ENCODE results near the gene ADARB1. TPM values are rescaled to one million over a fixed set of nuclear protein-coding genes. Genes with fewer than 3 reads are reported as not detected.

The ADARB1 gene
- total RNA-seq, 1 donor from 2014 or later = 14.0 TPM

DNA sequence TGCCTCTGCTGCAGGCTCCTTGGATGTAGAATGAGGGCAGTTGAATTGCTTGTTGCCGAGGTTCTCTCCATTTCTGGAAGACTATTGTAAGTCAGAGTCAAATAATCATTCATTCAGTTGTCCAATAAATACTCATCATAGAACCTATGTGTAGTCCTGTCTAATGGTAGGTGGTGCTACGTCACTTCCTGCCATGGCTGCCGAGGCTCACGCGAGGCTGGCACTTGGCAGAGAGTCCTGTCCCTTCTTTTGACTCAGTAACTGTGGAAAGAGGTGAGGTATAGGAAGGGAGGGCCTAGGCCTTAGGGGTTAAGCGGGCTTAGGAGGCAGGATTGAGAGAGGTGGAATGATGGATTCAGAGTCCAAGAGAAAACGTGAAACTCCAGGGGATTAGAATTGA, 9.7 kb downstream of the ADARB1 start:
- FAIRE-seq = no peak
- no peak overlapping the region for H3K4me3 ChIP-seq (ENCODE audit: low read depth, low read length)

GRCh38 chr21:45084881-45085536, 10.6 kb downstream of the ADARB1 start:
- DNase-seq (ENCODE audit: low read depth) = no peak
- Histone ChIP-seq H3K4me3 (ENCODE audit: low read depth, low read length) (no peak overlapping the region), H3K27me3 (ENCODE audit: control insufficient read depth, insufficient read depth, low read length) (no peaks in the 10 kb centered on the region), H3K36me3 (ENCODE audit: control insufficient read depth, insufficient read depth, low read length) (peaks cover 1% of the 10 kb centered on the region)
- TF ChIP-seq, protein P1, sequence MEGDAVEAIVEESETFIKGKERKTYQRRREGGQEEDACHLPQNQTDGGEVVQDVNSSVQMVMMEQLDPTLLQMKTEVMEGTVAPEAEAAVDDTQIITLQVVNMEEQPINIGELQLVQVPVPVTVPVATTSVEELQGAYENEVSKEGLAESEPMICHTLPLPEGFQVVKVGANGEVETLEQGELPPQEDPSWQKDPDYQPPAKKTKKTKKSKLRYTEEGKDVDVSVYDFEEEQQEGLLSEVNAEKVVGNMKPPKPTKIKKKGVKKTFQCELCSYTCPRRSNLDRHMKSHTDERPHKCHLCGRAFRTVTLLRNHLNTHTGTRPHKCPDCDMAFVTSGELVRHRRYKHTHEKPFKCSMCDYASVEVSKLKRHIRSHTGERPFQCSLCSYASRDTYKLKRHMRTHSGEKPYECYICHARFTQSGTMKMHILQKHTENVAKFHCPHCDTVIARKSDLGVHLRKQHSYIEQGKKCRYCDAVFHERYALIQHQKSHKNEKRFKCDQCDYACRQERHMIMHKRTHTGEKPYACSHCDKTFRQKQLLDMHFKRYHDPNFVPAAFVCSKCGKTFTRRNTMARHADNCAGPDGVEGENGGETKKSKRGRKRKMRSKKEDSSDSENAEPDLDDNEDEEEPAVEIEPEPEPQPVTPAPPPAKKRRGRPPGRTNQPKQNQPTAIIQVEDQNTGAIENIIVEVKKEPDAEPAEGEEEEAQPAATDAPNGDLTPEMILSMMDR (IDR thresholded peaks at IDR 0.05; ENCODE audit: insufficient read depth, low read length, severe bottlenecking) = no peak
- FAIRE-seq = no peak

More for the DNA sequence above, 9.7 kb downstream of the ADARB1 start:
- H3K27me3 ChIP-seq (ENCODE audit: control insufficient read depth, insufficient read depth, low read length) = no peaks in the 10 kb centered on the region
- peaks cover 1% of the 10 kb centered on the region for H3K36me3 ChIP-seq (ENCODE audit: control insufficient read depth, insufficient read depth, low read length)
- no peak for DNase-seq (ENCODE audit: low read depth)
- TF ChIP-seq, protein P1 (IDR thresholded peaks at IDR 0.05; ENCODE audit: insufficient read depth, low read length, severe bottlenecking) = no peak

- DNase-seq (ENCODE audit: low read depth) (no peak), FAIRE-seq (no peak)
- H3K36me3 ChIP-seq (ENCODE audit: control insufficient read depth, insufficient read depth, low read length) = peaks cover 1% of the 10 kb centered on the region
These were observed 11.3 kb downstream of the ADARB1 start for GRCh38 chr21:45085700-45086099.

DNA sequence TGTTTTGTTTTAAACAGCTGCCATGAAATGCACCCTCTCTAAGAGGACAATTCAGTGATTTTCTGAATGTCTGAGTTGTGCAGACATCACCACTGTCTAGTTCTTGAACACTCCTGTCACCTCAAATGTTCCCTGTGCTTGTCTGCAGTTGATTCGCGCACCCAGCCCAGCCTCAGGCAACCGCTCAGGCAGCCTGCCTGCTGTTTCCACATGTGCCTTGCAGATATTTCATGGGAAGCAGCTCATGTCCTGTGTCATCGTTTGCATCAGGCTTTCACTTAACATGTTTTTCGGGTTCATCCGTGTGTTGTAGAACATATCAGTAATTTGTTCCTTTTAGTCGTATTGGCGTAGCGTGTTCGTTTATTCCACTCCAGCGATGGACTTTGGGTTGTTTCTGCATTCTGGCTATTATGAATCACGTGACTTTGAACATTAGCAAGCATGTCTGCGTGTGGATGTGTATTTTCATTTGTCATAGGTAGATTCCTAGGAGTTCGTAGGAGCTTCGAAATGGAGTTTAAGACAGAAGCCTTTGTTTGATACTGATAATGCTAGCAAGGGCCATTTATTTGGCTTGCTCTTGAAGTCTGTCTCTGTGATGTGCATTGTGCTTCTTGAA, 12.1 kb downstream of the ADARB1 start:
- no peak for FAIRE-seq
- H3K4me3 ChIP-seq (ENCODE audit: low read depth, low read length) = no peak overlapping the region
- DNase-seq (ENCODE audit: low read depth) = no peak
- TF ChIP-seq, protein P1 (IDR thresholded peaks at IDR 0.05; ENCODE audit: insufficient read depth, low read length, severe bottlenecking) = no peak
- peaks cover 1% of the 10 kb centered on the region for H3K36me3 ChIP-seq (ENCODE audit: control insufficient read depth, insufficient read depth, low read length)
- no peaks in the 10 kb centered on the region for H3K27me3 ChIP-seq (ENCODE audit: control insufficient read depth, insufficient read depth, low read length)

More at GRCh38 chr21:45085700-45086099, 11.3 kb downstream of the ADARB1 start:
- TF ChIP-seq, protein P1 (IDR thresholded peaks at IDR 0.05; ENCODE audit: insufficient read depth, low read length, severe bottlenecking) = no peak
- Histone ChIP-seq H3K4me3 (ENCODE audit: low read depth, low read length) (no peak overlapping the region), H3K27me3 (ENCODE audit: control insufficient read depth, insufficient read depth, low read length) (no peaks in the 10 kb centered on the region)

DNA sequence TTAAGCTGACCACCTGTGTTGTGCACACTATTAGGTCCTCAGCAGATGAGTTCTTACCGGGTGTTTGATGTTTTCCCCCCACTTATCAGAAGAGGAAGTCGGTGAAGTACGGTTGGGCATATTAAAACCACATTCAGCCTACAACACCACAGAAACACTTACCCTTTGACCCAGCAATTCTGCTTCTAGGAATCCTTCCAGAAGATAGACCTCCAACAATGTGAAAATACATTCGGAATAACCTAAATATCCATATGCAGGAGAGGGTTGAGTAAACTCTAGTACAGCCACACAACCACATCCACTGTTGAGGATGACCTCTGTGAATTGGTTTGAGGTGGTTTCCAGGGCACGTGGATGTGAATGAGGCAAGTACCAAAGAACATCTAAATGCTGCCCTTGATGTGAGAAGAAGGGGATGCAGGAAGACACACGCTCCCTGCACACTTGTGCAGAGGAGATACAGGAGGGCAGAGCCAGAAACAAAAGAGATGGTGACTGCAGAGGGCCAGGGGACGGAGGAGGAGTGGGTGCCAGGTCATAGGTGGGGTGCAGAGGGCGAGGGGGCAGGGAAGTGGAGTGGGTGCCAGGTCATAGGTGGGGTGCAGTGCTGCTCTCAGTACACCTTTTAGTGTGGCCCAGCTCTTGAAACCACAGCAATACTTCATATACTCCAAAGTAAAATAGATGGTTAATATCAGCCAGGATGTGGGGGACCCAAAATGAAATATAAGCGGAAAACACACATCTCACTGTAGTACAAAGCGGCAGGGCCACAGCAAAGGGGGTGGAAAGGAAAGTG, 12.8 kb downstream of the ADARB1 start:
- TF ChIP-seq, protein P1 (IDR thresholded peaks at IDR 0.05; ENCODE audit: insufficient read depth, low read length, severe bottlenecking) = no peak
- Histone ChIP-seq H3K27me3 (ENCODE audit: control insufficient read depth, insufficient read depth, low read length) (no peaks in the 10 kb centered on the region), H3K36me3 (ENCODE audit: control insufficient read depth, insufficient read depth, low read length) (no peaks in the 10 kb centered on the region), H3K4me3 (ENCODE audit: low read depth, low read length) (no peak overlapping the region)
- no peak for FAIRE-seq
- DNase-seq (ENCODE audit: low read depth) = no peak

Measured in bronchial epithelial cell (primary cell).